Stomach (tissue), 4 donors: ENCODE measurements around the gene HADH.

Experiments used
- CTCF ChIP-seq, 7 experiments: fragments of 450-650 bp in 4 of 7; fragments of 200-600 bp in 3 of 7; sonication (generic) in 3 of 7; IDR thresholded peaks; one replicate each; pipeline ENCODE4 v1.5.1; 2016 to 2019; ENCODE audit warnings: antibody characterized with exemption in 7 of 7, control low read depth in 2 of 7, mild to moderate bottlenecking in 1 of 7
- POLR2AphosphoS5 ChIP-seq, 3 donors: sonication (generic); formaldehyde crosslinking; IDR thresholded peaks; one replicate each; pipeline ENCODE4 v1.6.1; 2016; ENCODE audit warnings: antibody characterized with exemption in 3 of 3

GRCh38 chr4:108005807-108006206, 16.1 kb downstream of the HADH start:
- TF ChIP-seq CTCF (IDR thresholded peaks at IDR 0.05) (no peak), POLR2AphosphoS5 (IDR thresholded peaks at IDR 0.05) (no peak)
